Endothelial cell of umbilical vein (primary cell): ENCODE measurements around the gene LGALS3. TPM values are rescaled to one million over a fixed set of nuclear protein-coding genes. Genes with fewer than 3 reads are reported as not detected.

Experiments
- BruUV-seq: library from RNA; stranded (reverse); fragments of 400-500 nt; replicated peaks from 2 replicates; lab custom pipeline; 2021; lab: Mats Ljungman, UMichigan
- CTCF ChIA-PET: fragments of 300-600, 350-600 bp; sonication (Branson Sonifier 250); formaldehyde crosslinking; loops from one replicate; lab custom pipeline; 2021; ENCODE audit warnings: antibody characterized with exemption, inconsistent platforms; lab: Charles Lee
- POLR2A ChIA-PET: fragments of 300-600, 350-600 bp; sonication (Branson Sonifier 250); formaldehyde crosslinking; loops from one replicate; lab custom pipeline; 2021; ENCODE audit warnings: antibody characterized with exemption, inconsistent platforms; lab: Charles Lee
- DNase-seq: peaks from one replicate; pipeline ENCODE4 v3.0.0-alpha.2; 2011; ENCODE audit warnings: low read depth, low spot score
- FAIRE-seq: peaks from 2 replicates; lab custom pipeline; 2011; peaks lifted over from hg19 to GRCh38; lab: Jason Lieb, UNC
- H2AFZ ChIP-seq: 2 replicates; pipeline ENCODE4 v1.6.0; 2012; ENCODE audit warnings: low read depth, low read length, control low read depth, inconsistent platforms
- H3K27ac ChIP-seq: 2 replicates; pipeline ENCODE4 v1.5.1; 2011; ENCODE audit warnings: low read depth, mild to moderate bottlenecking, control low read depth, low read length, moderate library complexity; ENCODE audit not compliant: insufficient read depth
- H3K27me3 ChIP-seq, 2 experiments: 2 replicates each; pipeline versions ENCODE4 v1.6.0 to v1.6.1; 2011; ENCODE audit warnings: low read length in 2 of 2, mixed read lengths in 1 of 2; ENCODE audit not compliant: control insufficient read depth in 2 of 2, insufficient read depth in 2 of 2
- H3K36me3 ChIP-seq, 2 experiments: 2 replicates in 1 of 2; 3 replicates in 1 of 2; pipeline ENCODE4 v1.5.1; 2011; ENCODE audit warnings: low read length in 2 of 2, mild to moderate bottlenecking in 1 of 2, moderate library complexity in 1 of 2; ENCODE audit not compliant: control insufficient read depth in 2 of 2, insufficient read depth in 2 of 2; ENCODE audit errors: extremely low read depth in 1 of 2
- H3K4me1 ChIP-seq: 3 replicates; pipeline ENCODE4 v1.5.1; 2011; ENCODE audit warnings: mild to moderate bottlenecking, low read length; ENCODE audit not compliant: control insufficient read depth, insufficient read depth; ENCODE audit errors: extremely low read depth
- H3K4me2 ChIP-seq: 2 replicates; pipeline ENCODE4 v1.6.1; 2011; ENCODE audit warnings: low read length, control low read depth, mixed read lengths; ENCODE audit not compliant: insufficient read depth
- H3K4me3 ChIP-seq, 3 experiments: fragments of 200-600 bp in 1 of 3; sonication (generic), shearing (Covaris generic) in 1 of 3; replicated peaks in 1 of 3; 2 replicates each; pipeline ENCODE4 v1.5.1; 2011 to 2016; ENCODE audit warnings: control low read depth in 3 of 3, low read length in 3 of 3, mild to moderate bottlenecking in 2 of 3, inconsistent platforms in 1 of 3, low read depth in 1 of 3, moderate library complexity in 1 of 3; ENCODE audit not compliant: insufficient read depth in 1 of 3
- H3K79me2 ChIP-seq: 2 replicates; pipeline ENCODE4 v1.6.0; 2012; ENCODE audit warnings: low read length, inconsistent platforms; ENCODE audit not compliant: control insufficient read depth, insufficient read depth
- H3K9ac ChIP-seq: replicated peaks from 2 replicates; pipeline ENCODE3; 2011; ENCODE audit warnings: low read length, control low read depth; ENCODE audit not compliant: insufficient read depth; ENCODE audit errors: extremely low read depth
- H3K9me1 ChIP-seq: replicated peaks from 3 replicates; pipeline ENCODE4 v1.6.0; 2011; ENCODE audit warnings: mild to moderate bottlenecking, low read length; ENCODE audit not compliant: control insufficient read depth, insufficient read depth; ENCODE audit errors: extremely low read depth
- H3K9me3 ChIP-seq: replicated peaks from 2 replicates; pipeline ENCODE4 v1.5.1; 2012; ENCODE audit warnings: low read length, inconsistent platforms; ENCODE audit not compliant: control insufficient read depth, insufficient read depth
- H4K20me1 ChIP-seq: replicated peaks from 2 replicates; pipeline ENCODE3; 2011; ENCODE audit warnings: mild to moderate bottlenecking, low read length; ENCODE audit not compliant: control insufficient read depth, insufficient read depth; ENCODE audit errors: extremely low read depth
- FOS ChIP-seq: IDR thresholded peaks from 2 replicates; pipeline ENCODE4 v1.6.1; 2011; ENCODE audit warnings: mild to moderate bottlenecking, low read length, moderate library complexity, borderline replicate concordance; ENCODE audit not compliant: insufficient read depth
- dilution Hi-C: fragments of 300-500 bp; cut with MboI; formaldehyde crosslinking; loops from one replicate; pipeline ENCODE4 v1.15.0; 2019; ENCODE audit warnings: low sequenced_read_pairs; ENCODE audit not compliant: extremely low pct_ligation_motif_present
- intact Hi-C: fragments of 100-400 bp; cut with micrococcal nuclease; formaldehyde crosslinking; loops from one replicate; pipeline ENCODE4 v1.10.0; 2022
- polyA plus RNA-seq, 4 experiments: library from polyadenylated mRNA; depleted of rRNA in 3 of 4; stranded (reverse) in 3 of 4; unstranded in 1 of 4; fragments of >200 nt; gene quantifications; 2 replicates each; pipeline versions ENCODE4 v1.2.1 to v1.2.3, GENCODE V29; 2011 to 2012; ENCODE audit warnings: missing spikeins in 1 of 4
- total RNA-seq: library from RNA; stranded (reverse); gene quantifications from 2 replicates; pipeline ENCODE4 v1.2.3, GENCODE V29; 2021
- TF ChIP-seq, protein P1 (sequence below), 2 donors: IDR thresholded peaks; 1 replicate in 1 of 2; 2 replicates in 1 of 2; pipeline ENCODE4 v1.5.1; 2011; ENCODE audit warnings: low read length in 2 of 2, mild to moderate bottlenecking in 2 of 2, moderate library complexity in 2 of 2, control low read depth in 1 of 2, inconsistent platforms in 1 of 2, low read depth in 1 of 2; ENCODE audit not compliant: insufficient read depth in 1 of 2; ENCODE audit errors: extremely low read depth in 1 of 2

The LGALS3 gene
- total and polyA plus RNA-seq, 2 donors (not counting 3 experiments of a cell fraction or from before 2014, with no cell fraction given) = 33.8 to 55.1 TPM

DNA sequence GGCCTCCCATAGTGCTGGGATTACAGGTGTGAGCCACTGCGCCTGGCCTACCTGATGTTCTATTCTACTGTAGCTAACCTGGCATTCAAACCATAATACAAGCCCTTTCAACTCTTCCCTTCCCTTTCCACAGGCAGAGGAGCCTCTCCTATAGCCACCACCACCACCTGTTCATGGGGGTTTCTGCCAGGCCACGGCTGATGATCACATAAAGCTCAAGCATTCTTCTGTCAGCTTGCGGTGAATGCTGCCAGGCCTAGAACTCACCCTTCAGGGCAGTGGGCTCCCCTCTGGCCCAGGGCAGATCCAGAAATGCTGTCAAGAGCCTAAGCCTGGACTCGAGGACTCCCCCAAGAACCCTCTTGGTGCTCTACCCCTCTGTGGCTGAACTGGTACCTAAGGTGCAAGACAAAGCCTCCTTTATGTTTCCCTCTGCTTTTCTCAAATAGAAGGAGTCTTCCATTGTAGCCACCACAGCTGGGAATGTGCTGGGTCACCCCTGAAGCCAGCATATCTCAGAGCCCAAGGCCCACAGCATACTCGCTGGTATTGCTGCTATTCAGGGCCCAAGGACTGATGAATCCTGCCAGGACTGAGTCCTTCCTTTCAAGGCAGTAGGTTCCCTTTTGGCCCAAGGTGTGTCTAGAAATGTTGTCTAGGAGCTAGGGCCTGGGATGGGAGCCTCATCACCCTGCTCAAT lies 65.8 kb downstream of the LGALS3 start:
- no peak for DNase-seq
- H4K20me1 ChIP-seq = no peaks in the 10 kb centered on the region
- ChIA-PET CTCF (interaction anchor here (0.6 kb wide), 1 partner anchor 208 kb away, joined by 3 read pairs; no protein-coding TSS in a partner anchor), POLR2A (no interaction called here)
- peaks cover 5% of the 10 kb centered on the region for H3K4me1 ChIP-seq
- TF ChIP-seq, protein P1, sequence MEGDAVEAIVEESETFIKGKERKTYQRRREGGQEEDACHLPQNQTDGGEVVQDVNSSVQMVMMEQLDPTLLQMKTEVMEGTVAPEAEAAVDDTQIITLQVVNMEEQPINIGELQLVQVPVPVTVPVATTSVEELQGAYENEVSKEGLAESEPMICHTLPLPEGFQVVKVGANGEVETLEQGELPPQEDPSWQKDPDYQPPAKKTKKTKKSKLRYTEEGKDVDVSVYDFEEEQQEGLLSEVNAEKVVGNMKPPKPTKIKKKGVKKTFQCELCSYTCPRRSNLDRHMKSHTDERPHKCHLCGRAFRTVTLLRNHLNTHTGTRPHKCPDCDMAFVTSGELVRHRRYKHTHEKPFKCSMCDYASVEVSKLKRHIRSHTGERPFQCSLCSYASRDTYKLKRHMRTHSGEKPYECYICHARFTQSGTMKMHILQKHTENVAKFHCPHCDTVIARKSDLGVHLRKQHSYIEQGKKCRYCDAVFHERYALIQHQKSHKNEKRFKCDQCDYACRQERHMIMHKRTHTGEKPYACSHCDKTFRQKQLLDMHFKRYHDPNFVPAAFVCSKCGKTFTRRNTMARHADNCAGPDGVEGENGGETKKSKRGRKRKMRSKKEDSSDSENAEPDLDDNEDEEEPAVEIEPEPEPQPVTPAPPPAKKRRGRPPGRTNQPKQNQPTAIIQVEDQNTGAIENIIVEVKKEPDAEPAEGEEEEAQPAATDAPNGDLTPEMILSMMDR (IDR thresholded peaks at IDR 0.05; ENCODE audit: extremely low read depth in 1 of 2, insufficient read depth in 1 of 2, low read depth in 1 of 2, low read length in 2 of 2) = no peak
- no peak for TF ChIP-seq FOS
- H2AFZ ChIP-seq = no peak overlapping the region
- dilution Hi-C loops (no loop called here), intact Hi-C loops (no loop called here)
- H3K4me3 ChIP-seq = no peak overlapping the region
- no peak for FAIRE-seq
- H3K9me3 ChIP-seq = no peaks in the 10 kb centered on the region
- no peak overlapping the region for H3K9ac ChIP-seq
- peaks cover 14% of the 10 kb centered on the region for H3K79me2 ChIP-seq
- no peak overlapping the region for H3K4me2 ChIP-seq
- H3K27me3 ChIP-seq = no peaks in the 10 kb centered on the region
- H3K9me1 ChIP-seq = no peaks in the 10 kb centered on the region
- H3K36me3 ChIP-seq = no peaks in the 10 kb centered on the region
- BruUV-seq = no TSS peak
- H3K27ac ChIP-seq = no peak overlapping the region

Other genes starting within 250 kb of the LGALS3 start
- gene GCH1, start 226.4 kb upstream of the LGALS3 start, total RNA-seq = 4.6 and 5.0 TPM in 2 replicates
- 2.8 and 3.6 TPM in 2 replicates for gene GCH1, start 226.4 kb upstream of the LGALS3 start, polyA plus RNA-seq
- gene WDHD1, start 102.2 kb upstream of the LGALS3 start, total RNA-seq = 22.5 TPM in 2 replicates
- gene WDHD1, start 102.2 kb upstream of the LGALS3 start, polyA plus RNA-seq = 2.1 and 3.1 TPM in 2 replicates
- 26.7 and 28.7 TPM in 2 replicates for gene SOCS4, start 102.0 kb upstream of the LGALS3 start, total RNA-seq
- 3.6 and 6.4 TPM in 2 replicates for gene SOCS4, start 102.0 kb upstream of the LGALS3 start, polyA plus RNA-seq
- gene MAPK1IP1L, start 77.6 kb upstream of the LGALS3 start, total RNA-seq = 129 and 139 TPM in 2 replicates
- gene MAPK1IP1L, start 77.6 kb upstream of the LGALS3 start, polyA plus RNA-seq = 208 and 244 TPM in 2 replicates
- 83.2 and 83.5 TPM in 2 replicates for gene DLGAP5, start 62.3 kb downstream of the LGALS3 start, total RNA-seq
- 5.4 and 8.3 TPM in 2 replicates for gene DLGAP5, start 62.3 kb downstream of the LGALS3 start, polyA plus RNA-seq
- gene FBXO34, start 142.2 kb downstream of the LGALS3 start, total RNA-seq = 14.2 and 16.5 TPM in 2 replicates
- gene FBXO34, start 142.2 kb downstream of the LGALS3 start, polyA plus RNA-seq = 6.8 and 8.5 TPM in 2 replicates